HG02759 (cell line): ENCODE data around the gene PCDHGA11.
"Not testable (repeated sequence)": the region's sequence is repeated elsewhere in the genome, so short reads cannot be mapped to it uniquely, and the experiment has no call there.

Experiments
- ATAC-seq: cut with Tn5 transposase; IDR thresholded peaks from one replicate; pipeline ENCODE4 v1.9.1; 2021; ENCODE audit warnings: mild to moderate bottlenecking, moderate library complexity; ENCODE audit not compliant: unreplicated experiment

PCDHGA11 gene

GRCh38 chr5:141420855-141421488, at the start of gene PCDHGA11:
TSS of gene PCDHGA11 (plus strand) at chr5:141421051. CDS start at chr5:141421228, 177 bp downstream.
- peak; percentile 50 for ATAC-seq

- no peak for ATAC-seq
Observed at GRCh38 chr5:141371572-141372475, 49.0 kb upstream of the PCDHGA11 start.

- no peak for ATAC-seq
Observed at GRCh38 chr5:141373673-141374317, 47.1 kb upstream of the PCDHGA11 start, which contains the start of gene PCDHGA6. TSS of gene PCDHGA6 (plus strand) at chr5:141373891. CDS start at chr5:141374084, 193 bp downstream.

- ATAC-seq = no peak
Observed at GRCh38 chr5:141374627-141375026, 46.2 kb upstream of the PCDHGA11 start.

- ATAC-seq = not testable (repeated sequence)
Observed at GRCh38 chr5:141375444-141376155, 45.3 kb upstream of the PCDHGA11 start.

GRCh38 chr5:141382469-141383294, 38.2 kb upstream of the PCDHGA11 start, which contains the start of gene PCDHGA7:
TSS of gene PCDHGA7 (plus strand) at chr5:141382742. CDS start at chr5:141382900, 158 bp downstream.
- no peak for ATAC-seq

GRCh38 chr5:141383345-141383744, 37.5 kb upstream of the PCDHGA11 start:
- no peak for ATAC-seq

- ATAC-seq = no peak
Observed at GRCh38 chr5:141384471-141385267, 36.2 kb upstream of the PCDHGA11 start.

- ATAC-seq = peak; percentile 70
Observed at GRCh38 chr5:141387557-141388311, 33.1 kb upstream of the PCDHGA11 start, which contains the start of gene PCDHGB4. TSS of gene PCDHGB4 (plus strand) at chr5:141387698. CDS start at chr5:141387885, 187 bp downstream.

GRCh38 chr5:141388661-141389060, 32.2 kb upstream of the PCDHGA11 start:
- ATAC-seq = no peak

- ATAC-seq = no peak
Observed at GRCh38 chr5:141389153-141390042, 31.5 kb upstream of the PCDHGA11 start.

- ATAC-seq = no peak
Observed at GRCh38 chr5:141392429-141393198, 28.2 kb upstream of the PCDHGA11 start, which contains the start of gene PCDHGA8. TSS of gene PCDHGA8 (plus strand) at chr5:141392633. CDS start at chr5:141392814, 181 bp downstream.

- no peak for ATAC-seq
Observed at GRCh38 chr5:141393267-141393666, 27.6 kb upstream of the PCDHGA11 start.

- not testable (repeated sequence) for ATAC-seq
Observed at GRCh38 chr5:141394401-141395187, 26.3 kb upstream of the PCDHGA11 start.

- peak; percentile 98 for ATAC-seq
Observed at GRCh38 chr5:141397756-141398551, 22.9 kb upstream of the PCDHGA11 start, which contains the start of gene PCDHGB5. TSS of gene PCDHGB5 (plus strand) at chr5:141397947. CDS start at chr5:141398128, 181 bp downstream.
